Ramos (cell line): Measurements from ENCODE around the gene POTEI.
"Not testable (repeated sequence)": the region's sequence is repeated elsewhere in the genome, so short reads cannot be mapped to it uniquely, and the experiment has no call there.

Experiments used
- in situ Hi-C: fragments of 300-500 bp; cut with MboI; formaldehyde crosslinking; loops from one replicate; pipeline ENCODE4 v1.14.3; 2022; ENCODE audit warnings: low sequenced_read_pairs; ENCODE audit not compliant: unreplicated experiment

POTEI gene

DNA sequence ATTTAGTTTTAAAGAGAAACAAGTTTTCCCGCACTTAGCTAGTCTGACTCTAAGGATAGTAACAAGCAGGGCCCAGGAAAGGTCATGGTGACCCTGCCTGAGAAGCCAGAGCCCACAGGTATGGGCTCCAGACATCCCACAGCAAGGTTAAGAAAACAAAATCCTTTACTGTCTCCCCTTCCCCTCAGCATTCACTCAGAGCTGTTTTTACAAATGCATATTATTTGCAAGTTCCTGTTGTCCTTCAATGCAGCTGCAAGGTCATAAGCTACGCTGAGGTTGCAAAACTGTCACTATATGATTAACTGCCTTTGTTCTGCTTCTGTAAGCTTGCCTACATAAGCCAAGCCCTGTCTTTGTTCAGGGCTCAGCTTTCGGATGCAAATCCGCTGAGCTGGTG, 18.1 kb downstream of the POTEI start:
- in situ Hi-C loops = not testable (repeated sequence)

DNA sequence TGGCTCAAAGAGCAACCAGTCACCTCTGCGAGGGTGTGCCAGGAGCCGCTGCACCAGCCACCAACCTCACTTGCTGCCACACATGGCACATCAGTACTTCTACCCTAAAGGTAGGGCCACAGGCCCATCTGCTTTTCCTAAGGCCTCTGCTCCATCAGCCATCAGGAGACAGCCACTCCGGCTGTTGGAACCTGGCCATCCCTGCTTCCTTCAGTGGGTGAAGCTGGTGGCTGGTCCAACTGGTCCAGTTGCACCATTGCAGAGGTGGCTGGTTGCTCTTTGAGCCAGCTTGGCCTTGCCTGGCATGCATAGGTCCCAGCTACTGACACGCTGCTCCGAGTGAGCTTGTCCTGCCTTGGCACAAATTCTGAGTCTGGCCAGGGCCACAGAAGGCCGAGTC, 53.7 kb downstream of the POTEI start:
- in situ Hi-C loops = not testable (repeated sequence)

DNA sequence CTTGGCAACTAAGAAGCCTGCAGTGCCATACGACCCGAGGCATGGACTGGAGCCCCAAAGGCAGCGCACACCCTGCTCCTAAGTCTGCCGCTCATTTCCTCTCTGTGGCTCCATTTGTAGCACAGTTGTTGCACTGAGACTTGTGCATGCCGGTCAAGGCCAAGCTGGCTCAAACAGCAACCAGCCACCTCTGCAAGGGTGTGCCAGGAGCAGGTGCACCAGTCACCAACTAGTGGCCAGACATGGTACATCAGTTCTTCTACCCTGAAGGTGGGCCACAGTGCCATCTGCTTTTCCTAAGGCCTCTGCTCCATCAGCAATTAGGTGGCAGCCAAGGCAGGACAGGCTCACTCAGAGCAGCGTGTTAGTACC, 54.4 kb downstream of the POTEI start:
- in situ Hi-C loops = not testable (repeated sequence)

DNA sequence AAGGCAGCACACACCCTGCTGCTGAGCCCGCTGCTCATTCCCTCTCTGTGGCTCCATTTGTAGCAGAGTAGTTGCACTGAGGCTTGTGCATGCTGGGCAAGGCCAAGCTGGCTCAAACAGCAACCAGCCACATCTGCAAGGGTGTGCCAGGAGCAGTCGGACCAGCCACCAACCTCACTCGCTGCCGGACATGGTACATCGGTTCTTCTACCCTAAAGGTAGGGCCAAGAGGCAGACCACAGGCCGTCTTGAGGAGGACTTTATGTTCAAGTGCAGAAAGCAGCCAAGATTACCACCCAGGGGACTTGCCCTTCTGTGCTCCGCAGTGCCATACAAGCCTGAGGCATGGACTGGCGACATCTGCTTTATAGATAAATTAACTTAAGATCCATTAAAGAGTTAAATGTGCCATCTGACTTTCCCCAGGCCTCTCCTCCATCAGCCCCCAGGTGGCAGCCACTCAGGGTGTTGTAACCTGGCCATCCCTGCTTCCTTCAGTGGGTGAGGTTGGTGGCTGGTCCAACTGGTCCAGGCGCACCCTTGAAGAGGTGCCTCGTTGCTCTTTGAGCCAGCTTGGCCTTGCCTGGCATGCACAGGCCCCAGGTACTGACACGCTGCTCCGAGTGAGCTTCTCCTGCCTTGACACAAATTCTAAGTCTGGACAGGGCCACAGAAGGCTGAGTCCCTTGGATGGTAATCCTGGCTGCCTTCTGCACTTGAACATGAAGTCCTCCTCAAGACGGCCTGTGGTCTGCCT, 55.0 kb downstream of the POTEI start:
- in situ Hi-C loops = not testable (repeated sequence)

DNA sequence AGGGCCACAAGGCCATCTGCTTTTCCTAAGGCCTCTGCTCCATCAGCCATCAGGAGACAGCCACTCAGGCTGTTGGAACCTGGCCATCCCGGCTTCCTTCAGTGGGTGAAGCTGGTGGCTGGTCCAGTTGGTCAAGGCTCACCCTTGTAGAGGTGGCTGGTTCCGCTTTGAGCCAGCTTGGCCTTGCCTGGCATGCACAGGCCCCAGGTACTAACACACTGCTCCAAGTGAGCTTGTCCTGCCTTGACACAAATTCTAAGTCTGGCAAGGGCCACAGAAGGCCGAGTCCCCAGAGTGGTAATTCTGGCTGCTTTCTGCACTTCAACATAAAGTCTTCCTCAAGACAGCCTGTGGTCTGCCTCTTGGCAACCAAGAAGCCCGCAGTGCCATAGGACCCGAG, 56.2 kb downstream of the POTEI start:
- in situ Hi-C loops = not testable (repeated sequence)

DNA sequence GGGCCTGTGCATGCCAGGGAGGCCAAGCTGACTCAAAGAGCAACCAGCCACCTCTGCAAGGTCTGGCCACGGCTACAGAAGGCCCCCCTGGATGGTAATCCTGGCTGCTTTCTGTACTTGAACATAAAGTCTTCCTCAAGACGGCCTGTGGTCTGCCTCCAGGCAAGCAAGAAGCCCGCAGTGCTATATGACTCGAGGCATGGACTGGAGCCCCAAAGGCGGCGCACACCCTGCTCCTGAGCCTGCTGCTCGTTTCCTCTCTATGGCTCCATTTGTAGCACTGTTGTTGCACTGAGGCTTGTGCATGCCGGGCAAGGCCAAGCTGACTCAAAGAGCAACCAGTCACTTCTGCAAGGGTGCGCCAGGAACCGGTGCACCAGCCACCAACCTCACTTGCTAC, 57.3 kb downstream of the POTEI start:
- in situ Hi-C loops = not testable (repeated sequence)

DNA sequence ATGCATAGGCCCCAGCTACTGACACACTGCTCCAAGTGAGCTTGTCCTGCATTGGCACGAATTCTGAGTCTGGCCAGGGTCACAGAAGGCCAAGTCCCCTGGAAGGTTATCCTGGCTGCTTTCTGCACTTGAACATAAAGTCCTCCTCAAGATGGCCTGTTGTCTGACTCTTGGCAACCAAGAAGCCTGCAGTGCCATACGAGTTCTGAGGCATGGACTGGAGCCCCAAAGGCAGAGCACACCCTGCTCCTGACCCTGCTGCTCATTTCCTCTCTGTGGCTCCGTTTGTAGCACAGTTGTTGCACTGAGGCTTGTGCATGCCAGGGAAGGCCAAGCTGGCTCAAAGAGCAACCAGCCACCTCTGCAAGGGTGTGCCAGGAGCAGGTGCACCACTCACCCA, 57.9 kb downstream of the POTEI start:
- in situ Hi-C loops = not testable (repeated sequence)

DNA sequence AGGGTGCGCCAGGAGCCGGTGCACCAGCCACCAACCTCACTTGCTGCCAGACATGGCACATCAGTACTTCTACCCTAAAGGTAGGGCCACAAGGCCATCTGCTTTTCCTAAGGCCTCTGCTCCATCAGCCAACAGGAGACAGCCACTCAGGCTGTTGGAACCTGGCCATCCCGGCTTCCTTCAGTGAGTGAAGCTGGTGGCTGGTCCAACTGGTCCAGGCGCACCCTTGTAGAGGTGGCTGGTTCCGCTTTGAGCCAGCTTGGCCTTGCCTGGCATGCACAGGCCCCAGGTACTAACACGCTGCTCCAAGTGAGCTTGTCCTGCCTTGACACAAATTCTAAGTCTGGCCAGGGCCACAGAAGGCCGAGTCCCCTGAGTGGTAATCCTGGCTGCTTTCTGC, 58.8 kb downstream of the POTEI start:
- in situ Hi-C loops = not testable (repeated sequence)

DNA sequence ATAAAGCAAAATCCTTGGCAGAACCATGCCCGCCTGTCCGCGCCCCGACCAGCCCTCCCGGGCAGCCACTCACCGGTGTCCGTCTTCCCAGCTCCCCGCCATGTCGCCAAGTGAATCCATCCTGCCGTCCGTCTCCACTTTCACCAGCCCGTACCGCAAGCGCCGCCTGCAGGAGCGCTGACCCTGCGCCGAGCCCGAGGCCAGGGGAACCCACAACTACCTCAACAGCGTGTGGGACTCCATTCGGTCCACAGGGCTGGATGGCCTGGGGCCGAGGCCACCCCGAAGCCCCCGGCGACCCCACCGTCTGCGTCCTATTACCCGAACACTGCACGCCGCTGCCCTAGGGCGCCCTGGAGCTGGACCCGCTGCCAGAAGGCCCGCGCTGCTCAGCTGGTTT, 81.5 kb downstream of the POTEI start:
- in situ Hi-C loops = not testable (repeated sequence)

DNA sequence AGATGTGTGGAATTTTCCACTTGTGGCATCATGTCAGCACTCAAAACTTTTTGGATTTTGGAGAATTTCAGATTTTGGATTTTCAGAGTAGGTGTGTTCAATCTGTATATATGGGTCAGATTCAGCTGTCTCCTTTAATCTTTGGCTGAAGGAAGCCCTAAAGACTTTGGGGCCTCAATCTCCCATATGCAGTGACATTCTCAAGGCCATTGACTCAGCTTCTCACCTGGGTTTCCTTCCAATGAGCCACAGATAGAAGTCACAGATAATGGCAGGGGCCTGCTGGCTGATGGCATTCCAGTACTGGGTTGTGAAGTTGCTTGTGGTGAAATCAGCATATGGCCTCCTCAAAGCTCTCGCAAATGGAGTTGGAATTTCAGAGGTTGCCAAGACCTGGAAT, 90.3 kb downstream of the POTEI start:
- in situ Hi-C loops = not testable (repeated sequence)

DNA sequence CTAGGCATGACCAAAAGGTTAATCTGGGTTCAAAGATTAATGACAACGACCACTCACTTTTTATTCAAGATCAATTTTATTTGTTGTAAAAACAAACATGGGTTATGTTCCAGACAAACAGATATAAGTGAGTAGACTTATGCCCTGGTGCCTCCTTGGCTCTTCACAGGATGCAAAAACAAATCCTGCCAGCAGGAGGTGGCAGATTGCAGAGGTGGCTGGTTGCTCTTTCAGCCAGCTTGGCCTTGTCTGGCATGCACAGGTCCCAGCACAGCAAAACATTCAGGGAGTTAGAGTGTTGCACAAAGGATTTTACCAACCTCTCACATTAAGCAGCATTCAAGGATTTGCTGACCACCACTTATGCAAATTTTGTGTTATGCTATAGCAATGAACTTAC, 92.4 kb downstream of the POTEI start:
- in situ Hi-C loops = not testable (repeated sequence)
